Heart left ventricle (tissue), 13 donors: ENCODE data around the gene IRAK2.

Experiments
- CTCF ChIP-seq, 12 donors: fragments of 200-600 bp; sonication (generic) in 4 of 12; IDR thresholded peaks; one replicate each; pipeline versions ENCODE4 v1.5.0 to v1.8.0; 2018 to 2022; ENCODE audit warnings: antibody characterized with exemption in 12 of 12, mild to moderate bottlenecking in 5 of 12
- POLR2A ChIP-seq, 2 donors: fragments of 450-650 bp; IDR thresholded peaks; one replicate each; pipeline ENCODE4 v1.6.1; 2017; ENCODE audit warnings: antibody characterized with exemption in 2 of 2, mild to moderate bottlenecking in 2 of 2, moderate library complexity in 2 of 2
- donor health status: ischemic (EF 13 %, LVEDD 7.1; RV severe dilation, severe dysfunction).
- donor health status: DM: no; HTN: yes; CAD: no.
- donor health status: DM: no; HTN: no; CAD: no.
- donor health status: ischemic (EF 25% LVEDD 6.9; RV normal size, moderate dysfunction).
- donor health status: ischemic (EF 25% LVEDD 5.7; RV mildly dilated, moderate dysfunction).
- donor health status: ischemic (EF 35%, LVEDD 5.7; RV mildly dilated, moderate dysfunction).
- donor health status: nonischemic (EF 11% LVEDD 7.7; RV severe dilation, severe dysfunction).
- donor health status: DM: yes; HTN: yes; CAD: no.
- donor health status: PGD.
- donor health status: ischemic (EF 29% LVEDD 5.4; RV normal size, mild dysfunction).
- donor health status: nonischemic (EF 23%, LVEDD 6.1; RV moderate dilation, normal function).

- TF ChIP-seq CTCF (IDR thresholded peaks at IDR 0.05) (no peak), POLR2A (IDR thresholded peaks at IDR 0.05) (no peak)
Observed at GRCh38 chr3:10235551-10235950, 70.8 kb downstream of the IRAK2 start.
